ENCODE results near the gene NDOR1.
A peak's percentile ranks its signal among the peaks of the same experiment; 100 is the strongest.

Gene NDOR1

DNA sequence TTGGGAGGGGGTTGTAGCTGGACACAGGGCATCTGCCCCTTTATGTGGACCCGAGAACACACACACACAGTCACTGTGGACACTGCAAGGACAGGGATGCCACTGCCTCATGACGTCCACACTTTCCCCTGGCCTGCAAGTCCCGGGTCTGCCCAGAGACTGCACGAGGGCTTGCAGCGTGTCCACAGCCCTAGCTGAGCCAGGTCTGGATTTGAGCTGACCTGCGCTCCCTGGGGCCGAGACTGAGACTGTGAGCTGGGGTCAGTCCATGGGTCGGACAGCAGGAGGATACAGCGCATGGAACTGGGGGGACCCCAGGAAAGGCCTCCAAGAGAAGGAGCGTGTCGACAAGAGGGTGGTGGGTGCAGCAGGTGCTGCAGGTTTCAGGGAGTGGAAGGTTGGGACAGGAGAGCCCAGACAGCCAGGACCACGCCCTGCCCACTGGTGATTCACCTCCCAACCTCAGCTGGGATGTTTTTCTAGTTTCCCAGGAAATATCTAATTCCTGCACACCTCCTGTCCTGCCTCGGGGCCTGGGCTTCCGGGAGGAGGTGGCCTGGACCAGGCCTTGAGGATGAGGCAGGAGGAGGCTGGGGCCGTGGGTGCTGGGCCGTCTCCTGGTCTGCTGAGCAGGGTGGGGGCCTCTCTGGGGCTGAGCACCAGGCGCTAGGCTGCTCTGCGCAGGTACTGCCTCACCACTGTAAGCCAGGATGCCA lies 21.0 kb downstream of the NDOR1 start:
- in situ Hi-C loops (cut with MboI; ENCODE audit: low pct_unique_long_range_greater_than_20kb, low sequenced_read_pairs, unreplicated experiment): loop anchor here (10.0 kb wide), 1 partner anchor 102 kb away; no protein-coding TSS in a partner anchor
- TF ChIP-seq, protein P1, sequence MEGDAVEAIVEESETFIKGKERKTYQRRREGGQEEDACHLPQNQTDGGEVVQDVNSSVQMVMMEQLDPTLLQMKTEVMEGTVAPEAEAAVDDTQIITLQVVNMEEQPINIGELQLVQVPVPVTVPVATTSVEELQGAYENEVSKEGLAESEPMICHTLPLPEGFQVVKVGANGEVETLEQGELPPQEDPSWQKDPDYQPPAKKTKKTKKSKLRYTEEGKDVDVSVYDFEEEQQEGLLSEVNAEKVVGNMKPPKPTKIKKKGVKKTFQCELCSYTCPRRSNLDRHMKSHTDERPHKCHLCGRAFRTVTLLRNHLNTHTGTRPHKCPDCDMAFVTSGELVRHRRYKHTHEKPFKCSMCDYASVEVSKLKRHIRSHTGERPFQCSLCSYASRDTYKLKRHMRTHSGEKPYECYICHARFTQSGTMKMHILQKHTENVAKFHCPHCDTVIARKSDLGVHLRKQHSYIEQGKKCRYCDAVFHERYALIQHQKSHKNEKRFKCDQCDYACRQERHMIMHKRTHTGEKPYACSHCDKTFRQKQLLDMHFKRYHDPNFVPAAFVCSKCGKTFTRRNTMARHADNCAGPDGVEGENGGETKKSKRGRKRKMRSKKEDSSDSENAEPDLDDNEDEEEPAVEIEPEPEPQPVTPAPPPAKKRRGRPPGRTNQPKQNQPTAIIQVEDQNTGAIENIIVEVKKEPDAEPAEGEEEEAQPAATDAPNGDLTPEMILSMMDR (IDR thresholded peaks at IDR 0.05; ENCODE audit: extremely low read depth, insufficient read depth, missing control alignments): no peak
- DNase-seq (ENCODE audit: low spot score): no peak

DNA sequence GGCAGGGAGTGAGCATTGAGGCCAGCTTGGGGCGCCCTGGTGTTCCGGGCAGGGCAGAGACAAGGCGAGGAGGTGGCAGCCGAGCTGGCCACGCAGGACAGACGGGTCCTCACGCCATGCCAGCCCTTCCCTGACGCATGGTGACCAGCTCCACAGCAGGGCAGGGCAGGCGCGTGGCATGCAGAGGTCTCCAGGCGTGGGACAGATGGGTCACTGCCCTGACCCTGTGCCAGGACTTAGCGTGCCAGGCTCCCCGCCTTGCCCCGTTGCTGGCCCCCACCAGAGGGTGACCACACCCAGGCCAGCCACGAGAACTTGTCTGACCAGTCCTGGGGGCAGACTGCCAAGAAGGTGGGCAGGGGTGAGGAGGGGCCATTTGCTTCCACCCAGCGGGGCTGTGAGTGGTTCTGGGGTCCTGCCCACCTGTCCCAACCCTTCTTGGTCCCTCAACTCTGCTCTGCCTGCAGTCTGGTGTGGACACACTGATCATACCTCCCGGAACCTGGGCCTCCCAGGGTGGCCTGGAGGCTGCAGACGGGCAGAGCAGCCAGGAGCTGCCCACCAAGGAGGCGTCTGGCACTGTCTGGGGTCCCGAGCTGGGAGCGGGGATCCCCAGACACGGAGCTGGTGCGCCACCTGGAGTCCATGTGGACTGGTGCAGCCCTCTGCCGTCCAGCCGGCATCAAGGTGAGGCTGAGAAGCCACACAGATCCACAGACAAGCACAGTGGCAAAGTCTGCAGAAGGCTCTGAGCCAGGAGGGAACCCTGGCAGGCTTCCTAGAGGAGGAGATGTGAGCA lies 21.8 kb downstream of the NDOR1 start, which contains the start of gene RNF224:
TSS of gene RNF224 (plus strand) at position 449 of the 799 bp plus-strand sequence. CDS start 834 bp downstream, outside the sequence.
- peak; percentile 90 for DNase-seq (ENCODE audit: low spot score)
- in situ Hi-C loops (cut with MboI; ENCODE audit: low pct_unique_long_range_greater_than_20kb, low sequenced_read_pairs, unreplicated experiment): loop anchor here (10.0 kb wide), 1 partner anchor 102 kb away; no protein-coding TSS in a partner anchor
- TF ChIP-seq, protein P1 (IDR thresholded peaks at IDR 0.05; ENCODE audit: extremely low read depth, insufficient read depth, missing control alignments): peak; percentile 98

DNA sequence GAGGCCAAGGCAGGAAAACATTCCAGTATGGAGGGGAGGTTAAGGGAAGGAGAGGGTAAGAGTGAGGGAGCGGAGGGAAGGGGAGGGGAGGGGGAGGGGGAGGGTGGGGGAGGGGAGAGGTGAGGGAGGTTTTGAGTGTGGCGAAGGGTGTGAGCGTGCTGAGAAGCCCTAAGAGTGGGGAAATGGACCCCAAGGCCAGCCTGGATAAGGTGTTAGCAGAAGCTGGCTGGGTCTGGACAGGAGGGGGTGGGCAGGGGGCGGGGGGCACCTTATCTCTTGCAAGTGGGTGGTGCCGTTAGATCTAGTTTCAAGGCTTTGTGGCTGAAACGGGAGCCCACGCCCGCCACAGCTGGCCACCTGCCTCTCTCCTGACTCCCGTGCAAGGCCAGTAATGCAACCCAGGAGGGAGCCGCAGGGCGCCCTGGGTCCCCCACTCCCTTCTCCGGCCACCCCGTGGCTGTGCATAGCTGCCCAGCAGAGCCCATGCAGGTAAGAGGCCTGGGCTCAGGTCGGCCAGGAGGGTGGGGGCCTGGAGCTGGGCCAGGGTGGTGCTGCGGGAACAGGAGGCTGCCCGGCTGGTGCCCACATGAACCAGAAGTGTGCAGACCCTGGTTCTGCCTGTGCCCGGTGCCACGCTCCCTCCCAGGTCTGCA lies 22.5 kb downstream of the NDOR1 start:
- in situ Hi-C loops (cut with MboI; ENCODE audit: low pct_unique_long_range_greater_than_20kb, low sequenced_read_pairs, unreplicated experiment): loop anchor here (10.0 kb wide), 1 partner anchor 103 kb away; no protein-coding TSS in a partner anchor
- no peak for DNase-seq (ENCODE audit: low spot score)
- TF ChIP-seq, protein P1 (IDR thresholded peaks at IDR 0.05; ENCODE audit: extremely low read depth, insufficient read depth, missing control alignments): no peak

DNA sequence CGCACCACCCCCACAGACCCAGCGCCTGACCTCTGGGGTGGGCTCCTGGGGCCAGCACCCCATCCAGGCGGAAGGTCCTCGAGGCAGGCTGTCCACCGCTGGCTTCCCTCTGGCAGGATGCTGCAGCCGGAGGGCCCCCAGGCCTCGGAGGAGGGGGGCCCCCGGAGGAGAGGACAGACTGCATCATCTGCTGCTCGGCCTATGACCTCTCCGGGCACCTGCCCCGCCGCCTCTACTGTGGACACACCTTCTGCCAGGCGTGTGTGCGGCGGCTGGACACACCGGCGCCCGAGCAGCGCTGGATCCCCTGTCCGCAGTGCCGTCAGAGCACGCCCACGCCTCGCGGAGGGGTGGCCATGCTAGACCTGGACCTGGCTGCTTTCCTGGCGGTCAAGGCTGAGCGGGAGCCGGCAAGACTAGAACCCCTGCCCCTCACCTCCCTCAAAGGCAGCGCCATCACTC lies 23.0 kb downstream of the NDOR1 start:
- TF ChIP-seq, protein P1 (IDR thresholded peaks at IDR 0.05; ENCODE audit: extremely low read depth, insufficient read depth, missing control alignments): no peak
- no peak for DNase-seq (ENCODE audit: low spot score)
- in situ Hi-C loops (cut with MboI; ENCODE audit: low pct_unique_long_range_greater_than_20kb, low sequenced_read_pairs, unreplicated experiment): loop anchor here (10.0 kb wide), 1 partner anchor 104 kb away; no protein-coding TSS in a partner anchor

DNA sequence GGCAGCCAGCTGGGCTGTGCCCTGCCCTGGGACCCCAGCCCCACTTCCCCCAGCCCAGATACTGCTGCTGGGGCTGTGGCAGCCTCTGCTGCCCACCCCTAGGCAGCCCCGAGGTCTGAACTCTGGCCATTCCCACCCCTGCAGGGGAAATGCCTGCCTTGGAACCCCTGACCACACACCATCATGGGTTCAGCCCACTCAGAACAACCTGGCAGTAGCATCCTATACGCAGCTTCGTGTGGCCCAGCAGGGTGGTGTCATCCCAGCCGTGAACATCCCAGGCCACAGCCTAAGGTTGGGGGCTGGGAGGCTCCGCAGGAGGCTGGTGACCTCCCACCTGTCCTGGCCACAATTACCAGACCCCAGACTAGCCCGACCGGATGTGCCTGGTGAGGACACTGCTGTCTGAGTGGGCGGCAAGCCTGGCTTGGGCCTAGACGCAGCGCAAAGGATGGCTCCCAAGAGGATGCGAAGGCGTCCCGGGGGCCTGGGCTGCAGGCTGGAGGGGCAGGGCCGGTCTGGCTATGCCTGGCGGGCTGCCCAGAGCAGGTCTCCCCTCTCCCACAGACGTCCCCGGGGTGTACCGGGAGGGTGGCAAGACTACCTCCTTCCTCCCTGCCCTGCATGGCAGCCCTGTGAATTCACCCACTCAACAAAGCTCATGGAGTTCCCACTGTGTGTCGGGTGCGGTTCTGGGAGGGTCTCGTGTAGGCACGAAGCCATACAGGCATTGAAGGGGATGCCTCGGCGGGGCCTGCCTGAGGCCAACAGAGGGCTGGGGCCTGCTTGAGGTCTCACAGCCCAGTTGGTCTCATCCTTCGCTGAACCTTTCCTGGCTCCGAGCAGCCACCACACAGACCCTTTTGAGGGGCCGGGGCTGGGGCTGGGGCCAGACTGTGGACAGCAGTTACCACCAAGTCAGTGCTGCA lies 23.7 kb downstream of the NDOR1 start:
- no peak for DNase-seq (ENCODE audit: low spot score)
- TF ChIP-seq, protein P1 (IDR thresholded peaks at IDR 0.05; ENCODE audit: extremely low read depth, insufficient read depth, missing control alignments): no peak
- in situ Hi-C loops (cut with MboI; ENCODE audit: low pct_unique_long_range_greater_than_20kb, low sequenced_read_pairs, unreplicated experiment): loop anchor here (10.0 kb wide), 1 partner anchor 104 kb away; no protein-coding TSS in a partner anchor

Data from GM13977 (cell line).